Sigmoid colon (tissue), 7 donors: ENCODE data around the gene NRGN. TPM values are rescaled to one million over a fixed set of nuclear protein-coding genes. Genes with fewer than 3 reads are reported as not detected.
A peak's percentile ranks its signal among the peaks of the same experiment; 100 is the strongest.

Experiments used
- DNase-seq: peaks from one replicate; pipeline ENCODE4 v3.0.0-alpha.2; 2019
- H3K27ac ChIP-seq, 4 donors: fragments of 200-600 bp; sonication (generic); one replicate each; pipeline ENCODE4 v1.5.1; 2016 to 2019; ENCODE audit warnings: mild to moderate bottlenecking in 1 of 4
- H3K27me3 ChIP-seq, 3 donors: fragments of 200-600 bp; sonication (generic); one replicate each; pipeline ENCODE4 v1.5.1; 2019; ENCODE audit warnings: mild to moderate bottlenecking in 1 of 3
- H3K36me3 ChIP-seq, 4 donors: fragments of 200-600 bp; sonication (generic); one replicate each; pipeline ENCODE4 v1.5.1; 2016 to 2019
- H3K4me1 ChIP-seq, 4 donors: fragments of 200-600 bp; sonication (generic); one replicate each; pipeline ENCODE4 v1.5.1; 2017 to 2019
- H3K4me3 ChIP-seq, 4 donors: fragments of 200-600 bp; sonication (generic); one replicate each; pipeline ENCODE4 v1.5.1; 2017 to 2019; ENCODE audit warnings: mild to moderate bottlenecking in 2 of 4, moderate library complexity in 1 of 4
- H3K9me3 ChIP-seq, 4 donors: fragments of 200-600 bp in 3 of 4; sonication (generic) in 3 of 4; one replicate each; pipeline versions ENCODE4 v1.5.1 to v1.6.1; 2013 to 2019
- EP300 ChIP-seq, 4 donors: sonication (generic); formaldehyde crosslinking; IDR thresholded peaks; one replicate each; pipeline ENCODE4 v1.6.1; 2017; ENCODE audit warnings: antibody characterized with exemption in 4 of 4
- POLR2A ChIP-seq, 2 donors: fragments of 450-650 bp; IDR thresholded peaks; one replicate each; pipeline ENCODE4 v1.6.1; 2016; ENCODE audit warnings: antibody characterized with exemption in 2 of 2, mild to moderate bottlenecking in 2 of 2, moderate library complexity in 2 of 2
- POLR2AphosphoS5 ChIP-seq, 4 donors: sonication (generic); formaldehyde crosslinking; IDR thresholded peaks; one replicate each; pipeline ENCODE4 v1.6.1; 2017; ENCODE audit warnings: antibody characterized with exemption in 4 of 4
- WGBS, 2 donors: extraction: QIAGEN DNeasy Blood & Tissue Kit; methylation state at CpG; one replicate each; pipeline ENCODE4 v1.1.7; 2013; 5-methylcytosine and 5-hydroxymethylcytosine counted together
- intact Hi-C: fragments of 100-400 bp; cut with DNase I; formaldehyde crosslinking; loops from one replicate; pipeline ENCODE4 v1.15.1; 2023
- polyA plus RNA-seq, 3 donors: library from polyadenylated mRNA; stranded (reverse); fragments of 200-250 nt; gene quantifications; one replicate each; pipeline ENCODE4 v1.2.3, GENCODE V29; 2013
- total RNA-seq, 4 donors: library from RNA; depleted of rRNA; stranded (reverse); fragments of >200 nt; gene quantifications; one replicate each; pipeline ENCODE4 v1.1.0, GENCODE V29; 2016
- TF ChIP-seq, protein P1 (sequence below), 4 experiments: fragments of 450-650 bp in 3 of 4; fragments of 200-600 bp in 1 of 4; IDR thresholded peaks; one replicate each; pipeline ENCODE4 v1.5.1; 2016 to 2019; ENCODE audit warnings: antibody characterized with exemption in 4 of 4, mild to moderate bottlenecking in 3 of 4, moderate library complexity in 2 of 4
- donor health status: healthy with polysubstance abuse.
- donor health status: Bipolar disorder and iron deficiency.
- donor health status: healthy.

Gene NRGN
- total and polyA plus RNA-seq, 7 donors, result 0.95 to 7.4 (median 1.3) TPM; not detected in 2

DNA sequence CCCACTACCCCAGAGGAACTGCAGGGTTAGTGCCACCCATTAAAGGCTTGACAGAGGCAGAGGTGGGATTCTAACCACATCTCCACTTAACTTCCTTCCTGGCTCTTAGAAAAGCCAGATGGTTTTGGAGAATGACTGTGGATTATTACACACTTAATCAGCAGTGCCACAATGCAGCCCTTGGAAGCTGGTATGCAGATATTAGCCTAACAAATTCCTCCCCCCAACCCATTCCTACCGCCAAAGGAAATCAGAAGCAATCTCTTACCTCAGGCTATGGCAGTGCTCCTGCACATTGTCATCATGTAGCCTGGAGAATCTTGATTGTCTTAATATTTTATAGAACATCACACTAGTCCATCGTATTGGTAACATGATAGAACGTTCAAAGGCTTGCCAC, 23.2 kb upstream of the NRGN start:
- no peaks in the 10 kb centered on the region for H3K9me3 ChIP-seq
- H3K36me3 ChIP-seq, result no peaks in the 10 kb centered on the region
- no peak overlapping the region for H3K27ac ChIP-seq
- no peak for TF ChIP-seq POLR2AphosphoS5 (IDR thresholded peaks at IDR 0.05)
- TF ChIP-seq, protein P1, sequence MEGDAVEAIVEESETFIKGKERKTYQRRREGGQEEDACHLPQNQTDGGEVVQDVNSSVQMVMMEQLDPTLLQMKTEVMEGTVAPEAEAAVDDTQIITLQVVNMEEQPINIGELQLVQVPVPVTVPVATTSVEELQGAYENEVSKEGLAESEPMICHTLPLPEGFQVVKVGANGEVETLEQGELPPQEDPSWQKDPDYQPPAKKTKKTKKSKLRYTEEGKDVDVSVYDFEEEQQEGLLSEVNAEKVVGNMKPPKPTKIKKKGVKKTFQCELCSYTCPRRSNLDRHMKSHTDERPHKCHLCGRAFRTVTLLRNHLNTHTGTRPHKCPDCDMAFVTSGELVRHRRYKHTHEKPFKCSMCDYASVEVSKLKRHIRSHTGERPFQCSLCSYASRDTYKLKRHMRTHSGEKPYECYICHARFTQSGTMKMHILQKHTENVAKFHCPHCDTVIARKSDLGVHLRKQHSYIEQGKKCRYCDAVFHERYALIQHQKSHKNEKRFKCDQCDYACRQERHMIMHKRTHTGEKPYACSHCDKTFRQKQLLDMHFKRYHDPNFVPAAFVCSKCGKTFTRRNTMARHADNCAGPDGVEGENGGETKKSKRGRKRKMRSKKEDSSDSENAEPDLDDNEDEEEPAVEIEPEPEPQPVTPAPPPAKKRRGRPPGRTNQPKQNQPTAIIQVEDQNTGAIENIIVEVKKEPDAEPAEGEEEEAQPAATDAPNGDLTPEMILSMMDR (IDR thresholded peaks at IDR 0.05), result no peak
- intact Hi-C loops, result no loop called here
- H3K27me3 ChIP-seq, result peaks cover 6 to 57% (median 28%) of the 10 kb centered on the region in 3 donors
- H3K4me3 ChIP-seq, result no peak overlapping the region
- WGBS, 2 donors, result 56 to 81% methylated on average over 3 of the region's 3 CpGs
- H3K4me1 ChIP-seq, result peaks cover 0 to 13% (median 9%) of the 10 kb centered on the region in 4 donors
- no peak for DNase-seq

DNA sequence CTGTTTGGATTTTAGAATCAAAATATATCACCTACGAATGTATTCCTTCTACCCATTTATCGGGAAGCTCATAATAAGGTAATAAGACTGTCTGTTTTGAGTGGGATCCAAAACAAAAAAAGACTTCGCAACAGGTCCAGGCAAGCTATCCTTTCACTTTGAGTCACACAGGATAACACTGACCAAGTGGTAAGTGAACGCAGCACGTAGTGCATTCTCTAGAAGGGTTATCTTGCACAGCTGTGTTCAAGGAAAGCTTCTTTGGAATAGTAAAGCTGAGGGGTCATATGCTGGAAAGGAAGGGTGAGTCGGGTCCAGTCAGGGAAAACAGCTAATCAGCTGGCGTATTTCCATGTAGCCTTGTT, 22.3 kb upstream of the NRGN start:
- Histone ChIP-seq H3K27ac (peak overlapping the region in 1 of 4 donors; percentile 20), H3K27me3 (peaks cover 6 to 66% (median 33%) of the 10 kb centered on the region in 3 donors), H3K4me3 (peak overlapping the region in 3 of 4 donors; percentile 35 to 43 (median 40))

DNA sequence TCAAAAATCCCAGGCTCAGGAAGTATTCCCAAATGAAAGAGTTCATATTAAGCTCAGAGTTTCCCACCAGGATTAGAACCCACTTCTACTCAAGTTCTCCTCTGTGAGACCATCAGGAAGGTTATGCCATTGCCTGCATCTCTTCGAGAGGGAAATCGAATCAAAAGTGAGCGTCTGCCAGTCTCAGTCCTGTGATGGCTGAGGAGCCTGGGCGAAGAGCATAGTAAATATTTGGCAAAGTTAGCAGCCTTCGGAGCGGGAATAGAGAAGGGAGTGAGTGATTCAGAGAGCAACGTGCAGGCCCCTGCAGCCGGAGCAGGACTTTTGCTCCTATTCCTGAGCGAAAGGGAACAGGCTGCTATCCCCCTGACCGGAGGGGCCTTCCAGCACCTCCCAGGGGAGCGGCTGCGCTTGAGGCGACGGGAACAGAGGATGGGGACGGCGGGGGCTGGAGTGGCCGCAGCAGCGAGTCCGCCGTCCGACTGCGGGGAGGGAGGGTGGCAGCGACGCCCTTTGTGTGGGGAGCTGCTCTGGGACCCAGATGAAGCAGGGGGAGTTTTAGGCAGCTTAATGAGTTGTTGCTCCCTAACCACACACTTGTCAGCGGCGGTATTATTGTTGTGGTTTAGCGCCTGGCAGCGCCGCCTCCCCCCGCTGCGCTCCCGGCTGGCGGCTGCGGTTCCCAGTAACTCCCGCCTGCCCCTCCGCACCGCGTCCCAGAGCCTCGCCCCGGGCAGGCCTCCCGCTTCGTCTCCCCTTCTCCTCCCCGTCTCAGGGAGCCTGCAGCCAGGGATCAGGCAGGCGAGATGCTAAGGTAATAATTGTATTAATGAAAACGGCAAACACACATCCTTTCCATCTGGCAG, 21.7 kb upstream of the NRGN start:
- intact Hi-C loops, result no loop called here
- WGBS, 2 donors, result 1% methylated on average over 45 of the region's 45 CpGs
- peaks cover 6 to 72% (median 33%) of the 10 kb centered on the region in 3 donors for H3K27me3 ChIP-seq
- no peak for DNase-seq
- no peaks in the 10 kb centered on the region for H3K36me3 ChIP-seq
- TF ChIP-seq EP300 (IDR thresholded peaks at IDR 0.05) (no peak), POLR2AphosphoS5 (IDR thresholded peaks at IDR 0.05) (no peak), POLR2A (IDR thresholded peaks at IDR 0.05) (no peak)
- TF ChIP-seq, protein P1 (IDR thresholded peaks at IDR 0.05), result no peak
- H3K9me3 ChIP-seq, result no peaks in the 10 kb centered on the region
- H3K27ac ChIP-seq, result peak overlapping the region in 1 of 4 donors; percentile 20
- peak overlapping the region; percentile 8 to 43 (median 38) for H3K4me3 ChIP-seq
- peaks cover 0 to 13% (median 9%) of the 10 kb centered on the region in 4 donors for H3K4me1 ChIP-seq

More for the DNA sequence above, 22.3 kb upstream of the NRGN start:
- no peak for DNase-seq
- H3K9me3 ChIP-seq, result no peaks in the 10 kb centered on the region
- H3K4me1 ChIP-seq, result peaks cover 0 to 13% (median 9%) of the 10 kb centered on the region in 4 donors
- no peaks in the 10 kb centered on the region for H3K36me3 ChIP-seq
- 61 to 72% methylated on average over 7 of the region's 7 CpGs for WGBS, 2 donors
- intact Hi-C loops, result no loop called here
- TF ChIP-seq, protein P1 (IDR thresholded peaks at IDR 0.05), result no peak
- TF ChIP-seq EP300 (IDR thresholded peaks at IDR 0.05) (no peak), POLR2A (IDR thresholded peaks at IDR 0.05) (no peak), POLR2AphosphoS5 (IDR thresholded peaks at IDR 0.05) (no peak)

DNA sequence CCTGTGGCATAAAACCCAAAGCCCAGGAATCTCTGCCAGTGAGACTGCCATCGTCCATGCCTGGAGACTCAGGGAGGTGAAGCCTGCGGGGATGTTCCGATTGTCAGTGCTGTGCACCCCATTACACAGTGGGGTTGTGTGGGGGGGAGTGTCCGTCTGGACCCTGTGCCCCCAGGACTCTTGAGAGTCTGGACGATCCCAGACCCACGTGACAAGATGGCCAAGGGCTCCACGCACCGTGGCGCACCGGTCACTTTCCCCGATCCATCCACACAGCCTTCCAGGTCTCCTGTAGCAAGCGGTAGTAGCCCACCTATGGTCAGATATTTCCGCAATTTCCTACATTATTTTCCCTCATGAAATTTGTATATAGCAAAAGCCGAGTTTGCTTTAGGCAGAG, 20.9 kb upstream of the NRGN start:
- TF ChIP-seq POLR2A (IDR thresholded peaks at IDR 0.05), result no peak
- TF ChIP-seq POLR2AphosphoS5 (IDR thresholded peaks at IDR 0.05), result no peak
- TF ChIP-seq EP300 (IDR thresholded peaks at IDR 0.05), result no peak
- TF ChIP-seq, protein P1 (IDR thresholded peaks at IDR 0.05), result no peak
- Histone ChIP-seq H3K27ac (no peak overlapping the region), H3K27me3 (peaks cover 6 to 75% (median 33%) of the 10 kb centered on the region in 3 donors), H3K4me3 (no peak overlapping the region), H3K9me3 (no peaks in the 10 kb centered on the region), H3K4me1 (peaks cover 0 to 13% (median 9%) of the 10 kb centered on the region in 4 donors), H3K36me3 (no peaks in the 10 kb centered on the region)
- intact Hi-C loops, result no loop called here
- WGBS, 2 donors, result 70 to 73% methylated on average over 14 of the region's 14 CpGs
- no peak for DNase-seq
